Measurements from ENCODE around the gene ST8SIA4. TPM values are rescaled to one million over a fixed set of nuclear protein-coding genes. Genes with fewer than 3 reads are reported as not detected.

The ST8SIA4 gene
- total and polyA plus RNA-seq, 4 donors = 0.35 to 4.1 (median 1.6) TPM

DNA sequence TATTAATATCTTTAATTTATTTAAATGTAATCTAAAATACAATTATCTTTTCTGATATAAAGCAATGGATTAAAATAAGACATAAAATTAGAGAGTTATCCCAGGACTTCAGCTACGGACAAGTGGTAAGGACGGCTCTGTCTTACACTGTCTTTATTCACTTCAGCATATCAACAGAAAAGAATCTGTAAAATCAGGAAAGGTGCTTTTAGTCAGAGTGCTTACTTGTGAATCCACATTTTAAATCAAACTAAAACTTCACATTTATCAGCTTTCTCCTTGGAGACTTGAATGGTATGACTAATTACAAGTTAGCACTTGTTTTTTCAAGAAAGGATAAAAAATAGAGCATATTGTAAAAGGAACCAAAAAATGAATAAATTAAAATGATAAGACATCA is 39.3 kb downstream of the ST8SIA4 start:
- H3K27ac ChIP-seq (ENCODE audit: low read depth in 1 of 2, low read length in 2 of 2) = no peak overlapping the region
- TF ChIP-seq FOXA1 (IDR thresholded peaks at IDR 0.05) (no peak), RAD21 (IDR thresholded peaks at IDR 0.05) (no peak), JUND (IDR thresholded peaks at IDR 0.05) (no peak)
- TF ChIP-seq, protein P1, sequence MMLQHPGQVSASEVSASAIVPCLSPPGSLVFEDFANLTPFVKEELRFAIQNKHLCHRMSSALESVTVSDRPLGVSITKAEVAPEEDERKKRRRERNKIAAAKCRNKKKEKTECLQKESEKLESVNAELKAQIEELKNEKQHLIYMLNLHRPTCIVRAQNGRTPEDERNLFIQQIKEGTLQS (IDR thresholded peaks at IDR 0.05) = no peak
- TF ChIP-seq, protein P2, sequence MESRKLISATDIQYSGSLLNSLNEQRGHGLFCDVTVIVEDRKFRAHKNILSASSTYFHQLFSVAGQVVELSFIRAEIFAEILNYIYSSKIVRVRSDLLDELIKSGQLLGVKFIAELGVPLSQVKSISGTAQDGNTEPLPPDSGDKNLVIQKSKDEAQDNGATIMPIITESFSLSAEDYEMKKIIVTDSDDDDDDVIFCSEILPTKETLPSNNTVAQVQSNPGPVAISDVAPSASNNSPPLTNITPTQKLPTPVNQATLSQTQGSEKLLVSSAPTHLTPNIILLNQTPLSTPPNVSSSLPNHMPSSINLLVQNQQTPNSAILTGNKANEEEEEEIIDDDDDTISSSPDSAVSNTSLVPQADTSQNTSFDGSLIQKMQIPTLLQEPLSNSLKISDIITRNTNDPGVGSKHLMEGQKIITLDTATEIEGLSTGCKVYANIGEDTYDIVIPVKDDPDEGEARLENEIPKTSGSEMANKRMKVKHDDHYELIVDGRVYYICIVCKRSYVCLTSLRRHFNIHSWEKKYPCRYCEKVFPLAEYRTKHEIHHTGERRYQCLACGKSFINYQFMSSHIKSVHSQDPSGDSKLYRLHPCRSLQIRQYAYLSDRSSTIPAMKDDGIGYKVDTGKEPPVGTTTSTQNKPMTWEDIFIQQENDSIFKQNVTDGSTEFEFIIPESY (IDR thresholded peaks at IDR 0.05) = no peak
- no peaks in the 10 kb centered on the region for H3K9me3 ChIP-seq (ENCODE audit: control insufficient read depth in 4 of 4, low read length in 3 of 4)
- no peaks in the 10 kb centered on the region for H3K36me3 ChIP-seq (ENCODE audit: control insufficient read depth in 4 of 4, insufficient read depth in 3 of 4, low read depth in 1 of 4, low read length in 3 of 4)
- DNase-seq (ENCODE audit: low spot score) = no peak
- 87% methylated on average over 2 of the region's 2 CpGs for WGBS
- H3K27me3 ChIP-seq (ENCODE audit: control insufficient read depth in 4 of 4, insufficient read depth in 4 of 4, low read length in 3 of 4) = no peaks in the 10 kb centered on the region
- H3K9ac ChIP-seq (ENCODE audit: low read depth in 1 of 2, low read length in 2 of 2) = no peak overlapping the region
- H3K4me3 ChIP-seq (ENCODE audit: low read depth in 1 of 3, low read length in 3 of 3) = no peak overlapping the region
- no peaks in the 10 kb centered on the region for H3K4me1 ChIP-seq (ENCODE audit: control insufficient read depth in 4 of 4, insufficient read depth in 4 of 4, low read length in 3 of 4)

DNA sequence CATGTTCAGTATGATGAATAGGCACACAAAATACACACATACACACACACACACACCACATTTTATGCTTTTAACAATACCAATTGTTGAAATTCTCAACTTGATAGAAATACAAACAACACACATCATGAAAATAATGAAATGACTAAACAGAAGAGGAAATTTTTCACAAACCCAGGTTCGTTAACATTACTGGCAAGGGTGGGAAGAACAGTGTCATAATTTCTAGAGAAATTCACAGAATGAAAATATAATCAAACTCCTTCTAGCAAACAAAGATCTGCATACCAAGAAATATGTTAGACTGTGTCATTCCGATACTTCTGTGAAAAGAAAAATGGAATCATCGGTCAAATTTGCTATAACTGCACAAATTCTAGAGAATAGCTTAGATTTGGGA is 41.9 kb downstream of the ST8SIA4 start:
- no peak overlapping the region for H3K27ac ChIP-seq (ENCODE audit: low read depth in 1 of 2, low read length in 2 of 2)
- H3K36me3 ChIP-seq (ENCODE audit: control insufficient read depth in 4 of 4, insufficient read depth in 3 of 4, low read depth in 1 of 4, low read length in 3 of 4) = no peaks in the 10 kb centered on the region
- H3K27me3 ChIP-seq (ENCODE audit: control insufficient read depth in 4 of 4, insufficient read depth in 4 of 4, low read length in 3 of 4) = no peaks in the 10 kb centered on the region
- H3K4me3 ChIP-seq (ENCODE audit: low read depth in 1 of 3, low read length in 3 of 3) = no peak overlapping the region
- no peaks in the 10 kb centered on the region for H3K9me3 ChIP-seq (ENCODE audit: control insufficient read depth in 4 of 4, low read length in 3 of 4)
- WGBS = 75% methylated on average over 3 of the region's 3 CpGs
- no peak overlapping the region for H3K9ac ChIP-seq (ENCODE audit: low read depth in 1 of 2, low read length in 2 of 2)
- no peak for DNase-seq (ENCODE audit: low spot score)
- H3K4me1 ChIP-seq (ENCODE audit: control insufficient read depth in 4 of 4, insufficient read depth in 4 of 4, low read length in 3 of 4) = no peaks in the 10 kb centered on the region
- TF ChIP-seq HNF4A (conservative IDR thresholded peaks at IDR 0.05) (no peak), GABPA (IDR thresholded peaks at IDR 0.05 in 1 of 2, conservative IDR thresholded peaks at IDR 0.05 in 1 of 2) (no peak)
- TF ChIP-seq, protein P3, sequence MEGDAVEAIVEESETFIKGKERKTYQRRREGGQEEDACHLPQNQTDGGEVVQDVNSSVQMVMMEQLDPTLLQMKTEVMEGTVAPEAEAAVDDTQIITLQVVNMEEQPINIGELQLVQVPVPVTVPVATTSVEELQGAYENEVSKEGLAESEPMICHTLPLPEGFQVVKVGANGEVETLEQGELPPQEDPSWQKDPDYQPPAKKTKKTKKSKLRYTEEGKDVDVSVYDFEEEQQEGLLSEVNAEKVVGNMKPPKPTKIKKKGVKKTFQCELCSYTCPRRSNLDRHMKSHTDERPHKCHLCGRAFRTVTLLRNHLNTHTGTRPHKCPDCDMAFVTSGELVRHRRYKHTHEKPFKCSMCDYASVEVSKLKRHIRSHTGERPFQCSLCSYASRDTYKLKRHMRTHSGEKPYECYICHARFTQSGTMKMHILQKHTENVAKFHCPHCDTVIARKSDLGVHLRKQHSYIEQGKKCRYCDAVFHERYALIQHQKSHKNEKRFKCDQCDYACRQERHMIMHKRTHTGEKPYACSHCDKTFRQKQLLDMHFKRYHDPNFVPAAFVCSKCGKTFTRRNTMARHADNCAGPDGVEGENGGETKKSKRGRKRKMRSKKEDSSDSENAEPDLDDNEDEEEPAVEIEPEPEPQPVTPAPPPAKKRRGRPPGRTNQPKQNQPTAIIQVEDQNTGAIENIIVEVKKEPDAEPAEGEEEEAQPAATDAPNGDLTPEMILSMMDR (IDR thresholded peaks at IDR 0.05; ENCODE audit: low read depth, low read length, missing input control) = no peak
- TF ChIP-seq, protein P1 (IDR thresholded peaks at IDR 0.05) = no peak
- TF ChIP-seq, protein P4, sequence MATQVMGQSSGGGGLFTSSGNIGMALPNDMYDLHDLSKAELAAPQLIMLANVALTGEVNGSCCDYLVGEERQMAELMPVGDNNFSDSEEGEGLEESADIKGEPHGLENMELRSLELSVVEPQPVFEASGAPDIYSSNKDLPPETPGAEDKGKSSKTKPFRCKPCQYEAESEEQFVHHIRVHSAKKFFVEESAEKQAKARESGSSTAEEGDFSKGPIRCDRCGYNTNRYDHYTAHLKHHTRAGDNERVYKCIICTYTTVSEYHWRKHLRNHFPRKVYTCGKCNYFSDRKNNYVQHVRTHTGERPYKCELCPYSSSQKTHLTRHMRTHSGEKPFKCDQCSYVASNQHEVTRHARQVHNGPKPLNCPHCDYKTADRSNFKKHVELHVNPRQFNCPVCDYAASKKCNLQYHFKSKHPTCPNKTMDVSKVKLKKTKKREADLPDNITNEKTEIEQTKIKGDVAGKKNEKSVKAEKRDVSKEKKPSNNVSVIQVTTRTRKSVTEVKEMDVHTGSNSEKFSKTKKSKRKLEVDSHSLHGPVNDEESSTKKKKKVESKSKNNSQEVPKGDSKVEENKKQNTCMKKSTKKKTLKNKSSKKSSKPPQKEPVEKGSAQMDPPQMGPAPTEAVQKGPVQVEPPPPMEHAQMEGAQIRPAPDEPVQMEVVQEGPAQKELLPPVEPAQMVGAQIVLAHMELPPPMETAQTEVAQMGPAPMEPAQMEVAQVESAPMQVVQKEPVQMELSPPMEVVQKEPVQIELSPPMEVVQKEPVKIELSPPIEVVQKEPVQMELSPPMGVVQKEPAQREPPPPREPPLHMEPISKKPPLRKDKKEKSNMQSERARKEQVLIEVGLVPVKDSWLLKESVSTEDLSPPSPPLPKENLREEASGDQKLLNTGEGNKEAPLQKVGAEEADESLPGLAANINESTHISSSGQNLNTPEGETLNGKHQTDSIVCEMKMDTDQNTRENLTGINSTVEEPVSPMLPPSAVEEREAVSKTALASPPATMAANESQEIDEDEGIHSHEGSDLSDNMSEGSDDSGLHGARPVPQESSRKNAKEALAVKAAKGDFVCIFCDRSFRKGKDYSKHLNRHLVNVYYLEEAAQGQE (IDR thresholded peaks at IDR 0.05) = no peak

Measured in liver (tissue), 9 donors.